ENCODE measurements around the gene DPH7.
"Not testable (repeated sequence)": the region's sequence is repeated elsewhere in the genome, so short reads cannot be mapped to it uniquely, and the experiment has no call there.

Gene DPH7

GRCh38 chr9:137518661-137519459, 59.9 kb downstream of the DPH7 start:
- not testable (repeated sequence) for DNase-seq (ENCODE audit: low spot score)

- no peak for DNase-seq (ENCODE audit: low spot score)
These were observed 62.4 kb downstream of the DPH7 start for GRCh38 chr9:137516144-137516917.

DNA sequence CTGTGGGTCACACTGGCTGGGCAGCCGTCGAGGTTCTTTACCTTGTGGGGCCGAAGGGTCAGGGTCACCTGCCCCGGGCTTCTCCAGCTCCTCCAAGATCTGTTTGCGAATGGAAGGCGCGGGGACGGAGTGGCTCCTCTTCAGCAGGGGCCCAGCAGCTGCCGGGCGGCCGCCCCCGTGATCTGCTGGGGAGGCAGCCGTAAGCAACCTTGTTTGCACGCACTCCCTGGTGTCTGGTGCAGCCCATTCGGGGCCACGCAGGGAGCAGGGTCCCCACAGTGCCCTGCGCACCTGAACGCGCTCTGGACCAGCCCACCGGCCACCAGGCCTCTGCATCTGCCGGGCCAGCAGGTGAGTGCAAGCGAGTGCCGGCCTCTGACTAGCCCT, 63.4 kb downstream of the DPH7 start:
- no peak for DNase-seq (ENCODE audit: low spot score)

DNA sequence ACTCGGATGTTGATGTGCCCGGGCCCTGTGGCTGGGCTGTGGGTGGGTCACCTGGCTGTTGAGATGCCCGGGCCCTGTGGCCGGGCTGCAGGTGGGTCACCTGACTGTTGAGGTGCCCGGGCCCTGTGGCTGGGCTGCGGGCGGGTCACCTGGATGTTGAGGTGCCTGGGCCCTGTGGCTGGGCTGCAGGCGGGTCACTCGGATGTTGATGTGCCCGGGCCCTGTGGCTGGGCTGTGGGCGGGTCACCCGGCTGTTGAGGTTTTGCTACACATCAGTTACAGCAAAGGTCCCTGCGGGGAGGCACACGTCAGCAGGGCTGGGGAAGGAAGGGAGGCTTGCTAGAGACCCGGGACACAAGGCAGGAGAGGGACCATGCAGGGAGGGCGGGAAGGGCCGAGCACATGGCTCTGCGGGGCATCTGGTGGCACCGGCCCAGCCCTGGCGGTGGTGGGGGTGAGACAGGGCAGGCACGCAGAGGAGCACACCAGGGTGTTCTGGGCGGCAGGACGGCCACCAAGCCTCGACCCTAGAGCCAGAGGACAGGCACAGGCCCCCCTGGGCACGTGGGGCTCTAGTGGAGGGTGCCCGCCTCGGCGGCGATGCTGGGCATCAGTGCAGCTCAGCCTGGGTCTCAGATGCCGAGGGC, 63.9 kb downstream of the DPH7 start:
- DNase-seq (ENCODE audit: low spot score), result no peak

- DNase-seq (ENCODE audit: low spot score), result not testable (repeated sequence)
These were observed 64.7 kb downstream of the DPH7 start for GRCh38 chr9:137513801-137514570.

DNA sequence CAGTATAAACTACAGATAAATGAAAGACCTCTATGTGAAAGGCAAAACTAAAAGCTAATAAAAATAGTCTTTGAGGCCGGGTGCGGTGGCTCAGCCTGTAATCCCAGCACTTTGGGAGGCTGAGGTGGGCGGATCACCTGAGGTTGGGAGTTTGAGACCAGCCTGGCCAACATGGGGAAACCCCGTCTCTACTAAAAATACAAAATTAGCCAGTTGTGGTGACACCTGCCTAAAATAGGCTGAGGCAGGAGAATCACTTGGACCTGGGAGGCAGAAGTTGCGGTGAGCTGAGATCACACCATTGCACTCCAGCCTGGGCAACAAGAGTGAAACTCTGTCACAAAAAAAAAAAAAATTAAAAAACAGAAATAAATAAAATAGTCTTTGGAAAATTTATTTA, 65.6 kb downstream of the DPH7 start:
- not testable (repeated sequence) for DNase-seq (ENCODE audit: low spot score)

- no peak for DNase-seq (ENCODE audit: low spot score)
These were observed 66.8 kb downstream of the DPH7 start for GRCh38 chr9:137511758-137512463.

DNA sequence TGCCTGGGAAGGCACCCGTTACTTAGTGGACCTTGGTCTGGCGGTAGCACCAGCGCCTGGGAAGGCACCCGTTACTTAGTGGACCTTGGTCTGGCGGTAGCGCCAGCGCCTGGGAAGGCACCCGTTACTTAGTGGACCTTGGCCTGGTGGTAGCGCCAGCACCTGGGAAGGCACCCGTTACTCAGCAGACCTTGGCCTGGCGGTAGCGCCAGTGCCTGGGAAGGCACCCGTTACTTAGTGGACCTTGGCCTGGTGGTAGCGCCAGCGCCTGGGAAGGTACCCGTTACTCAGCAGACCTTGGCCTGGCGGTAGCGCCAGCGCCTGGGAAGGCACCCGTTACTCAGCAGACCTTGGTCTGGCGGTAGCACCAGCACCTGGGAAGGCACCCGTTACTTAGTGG, 67.6 kb downstream of the DPH7 start:
- DNase-seq (ENCODE audit: low spot score), result not testable (repeated sequence)

DNA sequence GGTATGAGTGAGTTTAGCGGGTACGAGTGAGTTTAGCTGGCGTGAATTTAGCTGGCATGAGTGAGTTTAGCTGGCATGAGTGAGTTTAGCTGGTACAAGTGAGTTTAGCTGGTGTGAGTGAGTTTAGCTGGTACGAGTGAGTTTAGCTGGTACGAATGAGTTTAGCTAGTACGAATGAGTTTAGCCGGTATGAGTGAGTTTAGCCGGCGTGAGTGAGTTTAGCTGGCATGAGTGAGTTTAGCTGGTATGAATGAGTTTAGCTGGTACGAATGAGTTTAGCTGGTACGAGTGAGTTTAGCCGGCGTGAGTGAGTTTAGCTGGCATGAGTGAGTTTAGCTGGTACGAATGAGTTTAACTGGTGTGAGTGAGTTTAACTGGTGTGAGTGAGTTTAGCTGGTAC, 69.5 kb downstream of the DPH7 start:
- no peak for DNase-seq (ENCODE audit: low spot score)

GRCh38 chr9:137506702-137507171, 72.0 kb downstream of the DPH7 start:
- no peak for DNase-seq (ENCODE audit: low spot score)

DNA sequence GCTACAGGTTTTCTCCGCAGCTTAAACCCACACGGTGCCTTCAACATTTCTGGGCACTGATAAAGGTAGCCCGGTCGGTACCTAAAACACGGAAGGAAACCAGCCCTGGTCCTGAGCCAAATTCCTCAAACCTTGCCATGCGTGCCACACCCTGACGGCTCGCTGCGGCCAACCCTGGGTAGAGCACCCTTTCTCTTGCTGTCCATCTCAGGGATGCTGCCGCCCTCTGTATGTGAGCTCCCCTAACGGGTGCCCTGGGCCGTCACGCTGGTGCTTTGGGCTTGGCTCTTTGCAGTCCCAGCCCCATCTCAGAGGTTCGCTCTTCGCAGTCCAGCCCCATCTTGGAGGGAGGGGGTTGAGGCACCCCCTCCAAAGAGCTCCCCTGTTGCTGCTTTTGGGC, 72.5 kb downstream of the DPH7 start:
- DNase-seq (ENCODE audit: low spot score), result no peak

DNA sequence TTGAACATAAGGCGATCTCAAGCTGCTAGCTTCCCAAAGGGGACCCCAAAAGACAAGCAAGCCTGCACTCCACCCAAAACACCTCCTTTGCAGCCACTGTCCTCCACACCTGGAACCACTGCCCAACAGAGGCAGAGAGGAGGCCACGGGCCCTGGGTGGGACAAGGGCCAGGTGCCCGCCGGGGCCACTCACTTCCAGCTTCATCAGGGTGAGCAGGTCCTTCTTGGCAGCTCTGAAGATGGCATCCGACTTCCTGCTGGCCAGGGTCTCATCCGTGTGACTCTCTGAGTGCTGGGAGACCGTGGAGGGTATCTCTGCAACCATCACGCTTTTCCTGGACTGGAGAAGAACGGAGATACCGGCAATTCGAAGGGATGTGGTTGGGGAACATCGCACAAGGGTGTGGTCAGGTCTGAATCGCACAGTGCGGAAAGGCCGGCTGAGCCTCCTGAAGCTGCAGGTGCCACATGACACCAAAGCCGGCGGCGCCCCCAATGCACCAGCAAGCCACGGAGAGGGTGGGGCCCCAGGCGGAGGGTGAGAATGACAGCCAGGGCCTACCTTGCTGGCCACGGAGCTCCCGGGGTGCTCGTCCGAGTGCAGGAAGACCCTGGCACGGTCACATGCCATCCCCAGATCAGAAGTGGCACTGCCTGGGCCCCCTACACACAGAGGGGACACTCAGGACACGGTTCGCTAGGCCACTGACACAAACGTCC, 73.1 kb downstream of the DPH7 start:
- no peak for DNase-seq (ENCODE audit: low spot score)
